Kidney (tissue), 14 donors: ENCODE measurements around the gene SLX9. TPM values are rescaled to one million over a fixed set of nuclear protein-coding genes. Genes with fewer than 3 reads are reported as not detected.

Experiments used
- DNase-seq, 5 donors: peaks; one replicate each; pipeline ENCODE4 v3.0.0-alpha.2; 2013 to 2020
- FAIRE-seq: peaks from 2 replicates; lab custom pipeline; 2012; peaks lifted over from hg19 to GRCh38; lab: Jason Lieb, UNC
- H3K27ac ChIP-seq, 2 donors: one replicate each; pipeline ENCODE4 v1.7.0; 2013; ENCODE audit warnings: low read depth in 2 of 2, low read length in 2 of 2, inconsistent platforms in 1 of 2
- H3K27me3 ChIP-seq: one replicate; pipeline ENCODE4 v1.7.1; 2013; ENCODE audit warnings: low read length, inconsistent platforms; ENCODE audit not compliant: control insufficient read depth, insufficient read depth
- H3K36me3 ChIP-seq, 3 donors: one replicate each; pipeline versions ENCODE4 v1.7.0 to v1.7.1; 2013; ENCODE audit warnings: low read length in 3 of 3, control low read depth in 1 of 3, inconsistent platforms in 1 of 3; ENCODE audit not compliant: insufficient read depth in 3 of 3, control insufficient read depth in 2 of 3
- H3K4me1 ChIP-seq, 3 donors: one replicate each; pipeline versions ENCODE4 v1.7.0 to v1.7.1; 2013; ENCODE audit warnings: low read length in 3 of 3, inconsistent platforms in 1 of 3, low read depth in 1 of 3; ENCODE audit not compliant: control insufficient read depth in 2 of 3, insufficient read depth in 2 of 3
- H3K4me3 ChIP-seq, 3 donors: one replicate each; pipeline versions ENCODE4 v1.7.0 to v1.8.1; 2013; ENCODE audit warnings: low read length in 3 of 3, control low read depth in 1 of 3, inconsistent platforms in 1 of 3
- H3K9ac ChIP-seq, 3 donors: one replicate each; pipeline versions ENCODE4 v1.7.0 to v1.7.1; 2013; ENCODE audit warnings: low read length in 3 of 3, control low read depth in 1 of 3, inconsistent platforms in 1 of 3
- H3K9me3 ChIP-seq, 3 donors: one replicate each; pipeline versions ENCODE4 v1.7.0 to v1.7.1; 2013; ENCODE audit warnings: low read length in 3 of 3, control low read depth in 1 of 3, inconsistent platforms in 1 of 3; ENCODE audit not compliant: control insufficient read depth in 2 of 3, insufficient read depth in 1 of 3
- intact Hi-C: fragments of 100-400 bp; cut with DNase I; formaldehyde crosslinking; loops from one replicate; pipeline ENCODE4 v1.11.1; 2022
- polyA plus RNA-seq: library from polyadenylated mRNA; stranded (reverse); fragments of 350-450 nt; fragmentation: Illumina TruSeq; extraction: RNeasy Lipid Tissue Mini Kit (QIAGEN cat#74804); gene quantifications from one replicate; pipeline ENCODE4 v1.2.3, GENCODE V29; 2014; ENCODE audit warnings: low read depth, low replicate concordance; ENCODE audit not compliant: insufficient read depth
- total RNA-seq: library from RNA; stranded (reverse); fragmentation: NEBNext Ultra II Directional; extraction: Animal tissue kit (Norgen Biotek cat#: 25700); gene quantifications from one replicate; pipeline ENCODE4 v1.2.1, GENCODE V29; 2021
- TF ChIP-seq, protein P1 (sequence below): IDR thresholded peaks from 3 replicates; pipeline ENCODE4 v1.5.1; 2012; ENCODE audit warnings: mild to moderate bottlenecking, moderate library complexity, borderline replicate concordance; ENCODE audit not compliant: insufficient read depth; ENCODE audit errors: extremely low read depth
- donor health status: control.
- donor health status: control.
- donor health status: control.
- donor health status: control.
- donor health status: control.
- donor health status: DM: yes; HTN: yes; CAD: no.
- donor health status: Normal renal cell carcinoma (clear cell type).

Gene SLX9
- total and polyA plus RNA-seq, 2 donors from 2014 or later = 27.1 to 35.1 TPM

GRCh38 chr21:44913425-44914175 lies 26.2 kb upstream of the SLX9 start:
- H3K9ac ChIP-seq = no peak overlapping the region
- no peak overlapping the region for H3K4me3 ChIP-seq
- H3K27me3 ChIP-seq = no peaks in the 10 kb centered on the region
- peaks cover 0 to 25% (median 17%) of the 10 kb centered on the region in 3 donors for H3K4me1 ChIP-seq
- intact Hi-C loops = no loop called here
- no peaks in the 10 kb centered on the region for H3K9me3 ChIP-seq
- H3K27ac ChIP-seq = peak overlapping the region; percentile 43 to 63
- TF ChIP-seq, protein P1, sequence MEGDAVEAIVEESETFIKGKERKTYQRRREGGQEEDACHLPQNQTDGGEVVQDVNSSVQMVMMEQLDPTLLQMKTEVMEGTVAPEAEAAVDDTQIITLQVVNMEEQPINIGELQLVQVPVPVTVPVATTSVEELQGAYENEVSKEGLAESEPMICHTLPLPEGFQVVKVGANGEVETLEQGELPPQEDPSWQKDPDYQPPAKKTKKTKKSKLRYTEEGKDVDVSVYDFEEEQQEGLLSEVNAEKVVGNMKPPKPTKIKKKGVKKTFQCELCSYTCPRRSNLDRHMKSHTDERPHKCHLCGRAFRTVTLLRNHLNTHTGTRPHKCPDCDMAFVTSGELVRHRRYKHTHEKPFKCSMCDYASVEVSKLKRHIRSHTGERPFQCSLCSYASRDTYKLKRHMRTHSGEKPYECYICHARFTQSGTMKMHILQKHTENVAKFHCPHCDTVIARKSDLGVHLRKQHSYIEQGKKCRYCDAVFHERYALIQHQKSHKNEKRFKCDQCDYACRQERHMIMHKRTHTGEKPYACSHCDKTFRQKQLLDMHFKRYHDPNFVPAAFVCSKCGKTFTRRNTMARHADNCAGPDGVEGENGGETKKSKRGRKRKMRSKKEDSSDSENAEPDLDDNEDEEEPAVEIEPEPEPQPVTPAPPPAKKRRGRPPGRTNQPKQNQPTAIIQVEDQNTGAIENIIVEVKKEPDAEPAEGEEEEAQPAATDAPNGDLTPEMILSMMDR = no peak
- FAIRE-seq (no peak), DNase-seq (peak in 1 of 5 donors; percentile 75)
- H3K36me3 ChIP-seq = no peaks in the 10 kb centered on the region

DNA sequence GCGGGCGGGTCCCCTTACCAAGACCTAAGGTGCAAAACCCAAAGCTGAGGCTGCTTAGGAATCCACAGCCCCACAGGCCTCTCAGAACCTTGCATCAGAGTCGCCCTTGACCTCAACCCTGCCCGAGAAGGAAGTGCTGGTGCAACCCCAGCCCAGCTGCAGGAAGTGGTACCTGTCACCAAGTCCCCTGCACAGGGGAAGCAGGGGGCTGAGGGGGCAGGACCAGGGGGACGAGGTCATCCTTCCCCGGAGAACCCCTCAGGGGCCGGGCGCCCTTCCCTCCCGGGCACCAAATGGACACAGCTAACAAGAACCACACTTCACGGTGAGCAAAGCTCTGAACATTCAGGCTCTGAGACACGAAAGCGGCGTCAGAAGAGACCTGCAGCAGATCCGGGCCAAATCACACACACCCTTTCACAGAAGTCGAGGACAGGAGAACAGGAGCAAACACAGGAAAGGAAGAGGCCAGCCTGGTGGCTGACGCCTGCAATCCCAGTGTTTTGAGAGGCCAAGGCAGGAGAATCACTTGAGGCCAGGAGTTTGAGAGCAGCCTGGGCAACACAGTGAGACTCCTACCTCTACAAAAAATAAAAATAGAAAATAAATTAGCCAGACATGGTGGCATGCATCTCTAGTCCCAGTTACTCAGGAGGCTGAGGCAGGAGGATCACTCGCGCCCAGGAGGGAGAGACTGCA lies 25.5 kb upstream of the SLX9 start:
- no peak for FAIRE-seq
- peaks cover 0 to 22% (median 17%) of the 10 kb centered on the region in 3 donors for H3K4me1 ChIP-seq
- no peak overlapping the region for H3K9ac ChIP-seq
- no peaks in the 10 kb centered on the region for H3K9me3 ChIP-seq
- H3K36me3 ChIP-seq = no peaks in the 10 kb centered on the region
- H3K27me3 ChIP-seq = no peaks in the 10 kb centered on the region
- H3K4me3 ChIP-seq = no peak overlapping the region
- intact Hi-C loops = no loop called here
- DNase-seq = peak in 1 of 5 donors; percentile 75
- TF ChIP-seq, protein P1 = no peak
- H3K27ac ChIP-seq = no peak overlapping the region

GRCh38 chr21:44916965-44917364 lies 22.9 kb upstream of the SLX9 start:
- no peak for FAIRE-seq

More at GRCh38 chr21:44916965-44917364, 22.9 kb upstream of the SLX9 start:
- H3K36me3 ChIP-seq = no peaks in the 10 kb centered on the region
- no peak overlapping the region for H3K9ac ChIP-seq
- intact Hi-C loops = no loop called here
- peaks cover 0 to 10% (median 6%) of the 10 kb centered on the region in 3 donors for H3K4me1 ChIP-seq
- TF ChIP-seq, protein P1 = no peak
- H3K27ac ChIP-seq = no peak overlapping the region
- no peak overlapping the region for H3K4me3 ChIP-seq
- no peaks in the 10 kb centered on the region for H3K9me3 ChIP-seq
- H3K27me3 ChIP-seq = peaks cover 3% of the 10 kb centered on the region
- DNase-seq = peak in 1 of 5 donors; percentile 54
